Suppressor macrophage treated with lipopolysaccharide for 4 hours (primary cell): ENCODE results near the gene CDON.

Source experiments
- DNase-seq: peaks from one replicate; pipeline ENCODE4 v3.0.0-alpha.2; 2020

Gene CDON

DNA sequence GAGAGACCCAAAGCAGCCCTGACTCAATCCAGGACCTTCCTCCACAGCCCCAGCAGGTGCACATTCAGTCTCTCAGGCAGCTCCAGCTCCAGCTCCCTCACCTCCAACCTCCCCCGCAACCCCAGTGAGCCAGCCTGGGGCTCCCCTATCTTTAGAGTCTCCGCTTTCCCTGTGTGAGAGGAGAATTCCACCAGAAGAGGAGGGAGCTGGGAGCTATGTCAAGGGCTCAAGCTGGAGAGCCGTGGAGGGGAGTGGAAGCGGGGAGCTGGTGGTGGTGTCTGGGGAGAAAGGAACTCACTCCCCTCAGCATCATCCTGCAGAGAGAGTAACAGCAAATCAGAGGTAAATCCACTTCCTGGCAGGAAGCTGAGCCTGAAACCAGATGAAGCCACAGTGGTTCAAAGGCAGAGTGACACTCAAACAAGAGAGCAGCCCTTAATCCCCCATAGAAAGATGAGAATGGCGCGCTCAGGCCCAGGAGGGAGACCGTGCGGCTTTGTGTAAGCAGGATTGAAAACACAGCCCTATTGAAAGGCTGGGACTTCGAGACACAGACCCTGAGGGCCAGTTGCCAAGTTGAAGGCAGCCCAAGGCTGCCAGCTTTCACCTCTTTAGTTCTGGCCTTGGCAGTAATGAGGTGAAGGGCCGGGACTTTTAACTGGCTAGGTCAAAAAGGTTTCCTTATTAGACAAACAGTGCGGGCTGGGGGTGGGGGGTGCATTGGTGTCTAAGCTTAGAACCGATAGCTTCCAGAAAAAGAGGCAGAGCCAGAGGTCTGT, 21.4 kb upstream of the CDON start:
- no peak for DNase-seq

- no peak for DNase-seq
These were observed 19.8 kb upstream of the CDON start for GRCh38 chr11:126082251-126083109.

- no peak for DNase-seq
These were observed 19.2 kb upstream of the CDON start for GRCh38 chr11:126081915-126082250.

- no peak for DNase-seq
These were observed 17.7 kb upstream of the CDON start for GRCh38 chr11:126080161-126080941.

DNA sequence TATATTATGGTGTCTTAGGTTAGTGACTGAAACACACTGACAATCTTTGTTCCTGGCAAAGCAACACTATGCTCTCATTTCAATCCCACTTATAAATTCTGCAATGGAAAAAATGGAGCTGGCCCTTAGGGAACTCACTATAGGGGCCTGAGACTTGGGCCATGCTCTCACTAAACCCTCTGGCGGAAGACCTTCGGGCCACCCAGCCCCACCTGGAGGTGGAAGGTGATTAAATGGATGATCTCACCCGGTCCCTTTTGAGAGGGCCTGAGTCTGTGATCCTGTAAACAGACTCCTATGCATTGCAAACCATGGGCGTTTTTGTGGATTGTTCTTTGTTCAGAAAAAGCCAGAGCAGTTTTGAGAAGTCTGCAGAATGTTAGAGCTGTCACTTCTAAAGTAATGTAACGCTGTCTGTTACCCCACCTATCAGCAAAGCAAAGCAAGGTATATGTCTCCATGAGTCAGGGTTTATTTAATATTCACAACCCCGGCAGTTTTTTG, 17.0 kb upstream of the CDON start:
- DNase-seq = no peak

DNA sequence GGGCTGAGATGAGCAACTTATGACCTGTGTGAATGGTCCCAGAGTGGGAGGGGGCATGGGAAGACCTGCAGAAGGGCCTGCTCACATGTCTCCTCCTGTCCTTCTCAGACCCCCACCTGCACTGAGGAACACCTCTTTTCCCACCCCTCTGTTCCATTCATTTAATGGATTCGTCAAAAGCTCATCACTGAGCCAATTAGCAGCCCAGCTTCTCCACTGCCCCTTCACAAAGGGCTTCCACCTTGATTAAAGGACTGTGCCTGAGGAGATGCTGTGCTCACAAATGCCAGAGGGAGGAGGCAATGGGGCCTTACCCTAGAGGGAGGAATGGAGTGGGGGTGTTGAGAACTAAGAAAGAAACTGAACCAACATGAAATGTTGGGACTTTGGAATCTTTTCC, 14.0 kb upstream of the CDON start:
- DNase-seq = no peak

- DNase-seq = no peak
These were observed 10.3 kb upstream of the CDON start for GRCh38 chr11:126072801-126073594.

- no peak for DNase-seq
These were observed 9.6 kb upstream of the CDON start for GRCh38 chr11:126072141-126072741.

DNA sequence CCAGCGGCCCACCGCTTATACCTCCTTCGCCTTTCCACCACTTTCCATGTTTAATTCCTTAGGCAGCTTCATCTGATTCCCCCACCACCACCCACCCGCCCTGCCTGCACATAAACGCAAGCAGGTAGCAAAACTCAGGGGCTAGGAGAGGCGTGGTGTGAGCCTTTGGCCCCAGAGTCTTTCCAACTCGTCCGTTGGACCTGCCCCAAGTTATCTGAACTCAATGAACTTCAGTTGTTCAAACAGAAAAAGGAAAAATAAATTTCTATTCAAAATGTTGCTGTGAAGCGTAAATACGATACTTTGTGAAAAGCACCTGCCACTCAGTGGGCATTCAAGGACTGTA, 814 bp upstream of the CDON start:
- DNase-seq = no peak

DNA sequence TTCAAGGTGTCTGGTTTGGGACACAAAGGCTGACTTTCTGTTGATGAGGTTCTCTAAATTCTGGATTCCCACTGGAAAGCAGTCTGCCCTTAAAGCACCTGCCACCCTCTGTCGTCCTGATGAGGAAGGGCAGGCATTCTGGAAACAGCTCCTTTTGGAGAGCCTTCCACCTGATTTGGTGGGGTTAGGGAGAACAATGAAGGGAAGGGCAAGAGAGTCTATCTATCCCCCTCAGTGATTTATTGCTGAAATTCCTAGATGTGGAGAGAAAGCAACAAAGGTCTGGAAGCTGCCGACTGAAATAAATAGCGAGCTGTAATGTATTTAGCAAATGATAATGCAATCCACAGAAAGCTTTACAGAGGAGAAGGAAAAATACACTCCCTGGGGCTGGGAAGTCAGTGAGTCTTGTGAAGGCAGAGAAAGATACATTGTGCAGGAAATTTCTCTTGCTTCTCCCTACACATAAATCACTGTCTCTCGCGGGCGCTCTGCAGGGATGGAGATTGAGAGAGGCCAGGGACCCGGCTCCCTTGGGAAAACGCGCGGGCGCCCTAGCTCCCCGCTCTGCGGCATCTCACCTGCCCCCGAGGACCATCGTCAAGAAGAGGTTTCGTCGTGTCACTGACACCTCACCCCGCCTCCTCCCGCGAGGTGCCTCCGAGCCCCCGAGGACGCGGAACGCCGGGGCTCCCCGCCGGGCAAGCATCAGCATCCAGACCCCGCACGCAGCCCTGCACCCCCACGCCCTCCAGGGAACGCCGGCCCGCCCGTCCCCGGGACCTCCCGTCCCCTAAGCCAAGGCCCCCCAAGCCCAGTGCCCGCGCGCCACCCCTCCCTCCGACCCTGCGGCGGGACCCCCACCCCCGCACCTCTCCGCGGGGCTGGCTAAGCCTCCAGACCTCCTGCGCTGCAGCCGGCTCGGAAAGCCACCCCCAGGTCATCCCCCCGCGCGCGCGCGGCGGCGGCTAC, 673 bp downstream of the CDON start:
- DNase-seq = no peak

GRCh38 chr11:126060757-126061171, 1.9 kb downstream of the CDON start:
- DNase-seq = no peak

DNA sequence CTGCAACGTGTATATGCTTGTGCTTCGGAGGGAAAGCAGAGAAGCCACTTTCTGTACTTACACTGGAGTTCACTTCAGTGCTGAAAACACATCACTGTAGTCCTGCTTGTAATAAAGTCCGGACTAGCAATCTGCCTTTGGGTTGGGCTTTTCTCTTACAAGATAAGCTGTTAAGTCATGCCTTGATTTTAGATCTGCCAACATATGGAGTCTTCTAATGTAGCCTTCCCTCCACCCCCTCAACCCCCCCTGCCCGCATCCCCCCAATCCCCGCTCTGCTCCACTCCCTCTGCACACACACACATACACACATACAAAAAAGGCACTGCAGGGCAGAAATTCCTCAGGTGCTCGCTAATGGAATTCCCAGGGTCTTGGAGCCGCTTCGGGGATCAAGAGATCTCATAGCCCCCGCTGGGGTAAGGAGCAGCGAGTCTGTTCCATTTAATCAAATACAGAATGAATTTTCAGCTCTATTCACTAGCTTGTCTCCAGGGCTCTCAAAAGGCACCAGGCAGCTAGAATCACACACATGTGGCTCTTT, 3.4 kb downstream of the CDON start:
- DNase-seq = no peak

GRCh38 chr11:126058105-126058874, 4.4 kb downstream of the CDON start:
- no peak for DNase-seq

DNA sequence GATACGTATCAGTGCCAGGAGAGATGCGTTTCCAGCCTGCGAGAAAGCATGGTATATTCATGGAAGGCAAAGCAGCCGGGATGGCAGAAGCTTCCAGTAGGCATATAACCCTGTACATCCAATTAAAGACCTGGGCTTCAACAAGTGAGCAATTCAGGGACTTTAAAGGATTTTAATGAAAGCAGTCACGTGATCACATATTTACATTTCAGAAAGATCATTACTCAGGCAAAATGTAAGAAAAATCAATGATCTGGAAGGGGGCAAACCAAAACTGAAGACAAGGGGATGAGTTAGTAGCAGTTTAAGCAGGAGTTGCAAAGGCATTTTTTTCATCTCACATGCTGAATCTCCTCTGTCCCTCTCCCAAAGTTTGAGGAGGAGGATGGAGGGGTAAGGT, 7.8 kb downstream of the CDON start:
- no peak for DNase-seq

DNA sequence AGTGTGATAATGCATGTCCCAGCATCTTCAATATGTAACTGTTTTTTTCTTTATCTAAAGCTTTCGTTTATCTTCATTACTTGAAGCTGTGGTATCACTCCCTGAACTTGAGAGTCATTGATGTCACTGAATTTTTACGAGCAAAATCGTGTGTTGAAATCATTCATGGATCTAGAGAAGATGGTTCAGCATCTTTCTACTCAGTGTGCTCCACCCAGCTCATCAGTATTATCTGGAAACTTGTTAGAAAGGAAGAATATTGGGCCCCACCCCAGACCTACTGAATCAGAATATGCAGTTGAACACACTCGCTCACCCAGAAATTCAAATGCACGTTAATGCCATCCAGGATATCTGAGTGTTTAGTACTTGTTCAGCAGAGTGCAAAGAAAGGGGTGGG, 8.3 kb downstream of the CDON start:
- no peak for DNase-seq

- no peak for DNase-seq
These were observed 9.0 kb downstream of the CDON start for GRCh38 chr11:126053415-126054286.

GRCh38 chr11:126051117-126051516, 11.5 kb downstream of the CDON start:
- no peak for DNase-seq

- no peak for DNase-seq
These were observed 13.5 kb downstream of the CDON start for GRCh38 chr11:126049159-126049558.

DNA sequence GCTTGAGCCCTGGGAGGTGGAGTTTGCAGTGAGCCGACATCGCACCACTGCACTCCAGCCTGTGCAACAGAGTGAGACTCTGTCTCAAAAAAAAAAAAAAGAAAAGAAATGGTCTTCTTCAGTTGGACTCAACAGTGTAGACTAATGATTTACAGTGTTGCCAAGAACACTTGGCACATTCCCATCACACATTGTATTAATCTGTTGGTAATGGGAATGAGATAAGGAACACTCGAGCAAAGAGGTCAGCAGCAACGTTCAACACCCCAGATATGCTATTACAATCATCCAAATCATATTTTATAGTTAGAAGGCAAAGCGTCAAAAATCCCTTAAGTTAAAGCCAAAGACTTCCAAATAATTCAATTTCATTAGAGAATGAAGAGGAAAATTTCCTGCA, 14.5 kb downstream of the CDON start:
- no peak for DNase-seq
